ENCODE data around the gene TMEM79.
"Not testable (repeated sequence)": the region's sequence is repeated elsewhere in the genome, so short reads cannot be mapped to it uniquely, and the experiment has no call there.

The TMEM79 gene

DNA sequence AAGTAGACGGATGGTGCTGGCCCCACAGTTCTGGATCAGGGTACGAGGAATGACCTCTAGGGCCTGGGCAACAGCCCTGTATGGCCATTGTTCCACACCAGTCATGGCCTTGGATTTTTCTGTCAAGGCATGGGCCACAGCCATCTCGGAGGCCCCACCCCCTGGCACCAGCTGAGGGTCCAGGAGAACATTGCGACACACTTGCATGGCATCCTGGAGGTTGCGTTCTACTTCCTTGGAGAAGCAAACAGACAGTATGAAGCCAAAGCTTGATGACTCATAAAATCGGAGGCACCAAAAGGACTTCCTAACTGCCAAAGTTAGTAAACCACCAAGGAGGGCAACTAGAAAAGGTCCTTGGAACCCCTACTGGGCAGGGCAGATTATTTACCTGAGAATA is 26.8 kb downstream of the TMEM79 start:
- no peak for DNase-seq

GRCh38 chr1:156316909-156317308 is 32.8 kb downstream of the TMEM79 start:
- DNase-seq, result no peak

- peak in 2 of 6 experiments; percentile 12 to 14 for DNase-seq
These were observed 35.5 kb downstream of the TMEM79 start for GRCh38 chr1:156319664-156320063.

- no peak for DNase-seq
These were observed 36.4 kb downstream of the TMEM79 start for GRCh38 chr1:156320560-156320959.

DNA sequence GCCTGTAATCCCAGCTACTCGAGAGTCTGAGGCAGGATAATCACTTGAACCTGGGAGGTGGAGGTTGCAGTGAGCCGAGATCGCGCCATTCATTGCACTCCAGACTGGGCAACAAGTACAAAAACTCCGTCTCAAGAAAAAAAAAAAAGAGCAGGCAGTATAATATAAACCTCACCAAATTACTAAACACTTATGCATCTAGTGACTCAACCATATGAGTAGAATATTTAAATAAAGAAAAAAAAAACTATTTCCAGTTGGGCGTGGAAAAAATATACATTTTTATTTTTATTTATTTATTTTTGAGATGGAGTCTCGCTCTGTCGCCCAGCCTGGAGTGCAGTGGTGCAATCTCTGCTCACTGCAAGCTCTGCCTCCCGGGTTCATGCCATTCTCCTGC is 39.1 kb downstream of the TMEM79 start:
- DNase-seq, result not testable (repeated sequence)

DNA sequence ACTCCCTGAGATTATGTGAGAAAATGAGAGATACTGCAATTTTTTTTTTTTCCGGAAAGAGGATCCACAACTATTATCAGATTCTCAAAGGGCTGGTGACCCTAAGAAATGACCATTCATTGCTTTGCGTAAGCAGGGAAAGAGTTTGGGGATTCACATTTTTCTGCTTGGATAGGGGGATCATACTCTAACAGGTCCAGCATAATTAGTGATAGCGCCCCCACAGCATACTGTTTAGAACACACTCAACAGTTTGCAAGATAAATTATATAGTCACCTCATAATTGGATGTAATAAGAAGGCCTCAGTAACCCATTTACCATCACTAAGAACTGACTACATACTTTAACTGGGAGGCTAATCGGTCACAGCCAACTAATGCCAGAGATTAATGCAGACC is 52.1 kb downstream of the TMEM79 start:
- DNase-seq, result no peak

DNA sequence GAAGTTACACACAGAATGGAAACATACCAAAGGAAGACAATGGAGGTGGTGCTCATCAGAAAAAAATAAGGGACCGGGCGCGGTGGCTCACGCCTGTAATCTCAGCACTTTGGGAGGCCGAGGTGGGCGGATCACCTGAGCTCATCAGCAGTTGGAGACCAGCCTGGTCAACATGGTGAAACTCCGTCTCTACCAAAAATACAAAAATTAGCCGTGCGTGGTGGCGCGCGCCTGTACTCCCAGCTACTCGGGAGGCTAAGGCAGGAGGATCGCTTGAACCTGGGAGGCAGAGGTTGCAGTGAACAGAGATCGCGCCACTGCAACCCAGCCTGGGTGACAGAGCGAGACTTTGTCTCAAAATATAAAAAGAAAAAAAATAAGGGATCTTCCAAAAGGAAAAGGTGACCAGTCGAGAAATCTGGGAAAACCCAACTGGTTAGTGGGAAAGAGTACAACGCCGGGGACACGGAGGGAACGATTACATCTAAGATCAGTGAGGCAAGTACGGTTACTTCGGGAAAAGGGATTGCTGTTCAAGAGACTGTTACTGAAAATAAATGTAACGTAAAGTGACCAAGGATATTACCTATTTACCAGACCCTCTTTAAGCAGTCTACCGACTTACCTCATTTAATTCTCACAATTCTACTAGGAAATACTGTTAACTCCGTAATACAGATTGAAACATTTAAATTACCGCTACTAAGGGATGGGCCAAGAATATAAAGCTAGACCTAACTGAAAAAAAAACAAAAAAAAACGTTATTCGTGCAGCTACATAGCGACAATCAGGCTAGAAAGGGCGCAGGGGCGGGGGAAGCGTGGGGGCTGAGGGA is 53.1 kb downstream of the TMEM79 start:
- DNase-seq, result no peak

- peak in 1 of 6 experiments; percentile 34 for DNase-seq
These were observed 53.7 kb downstream of the TMEM79 start for GRCh38 chr1:156337888-156338179.

DNA sequence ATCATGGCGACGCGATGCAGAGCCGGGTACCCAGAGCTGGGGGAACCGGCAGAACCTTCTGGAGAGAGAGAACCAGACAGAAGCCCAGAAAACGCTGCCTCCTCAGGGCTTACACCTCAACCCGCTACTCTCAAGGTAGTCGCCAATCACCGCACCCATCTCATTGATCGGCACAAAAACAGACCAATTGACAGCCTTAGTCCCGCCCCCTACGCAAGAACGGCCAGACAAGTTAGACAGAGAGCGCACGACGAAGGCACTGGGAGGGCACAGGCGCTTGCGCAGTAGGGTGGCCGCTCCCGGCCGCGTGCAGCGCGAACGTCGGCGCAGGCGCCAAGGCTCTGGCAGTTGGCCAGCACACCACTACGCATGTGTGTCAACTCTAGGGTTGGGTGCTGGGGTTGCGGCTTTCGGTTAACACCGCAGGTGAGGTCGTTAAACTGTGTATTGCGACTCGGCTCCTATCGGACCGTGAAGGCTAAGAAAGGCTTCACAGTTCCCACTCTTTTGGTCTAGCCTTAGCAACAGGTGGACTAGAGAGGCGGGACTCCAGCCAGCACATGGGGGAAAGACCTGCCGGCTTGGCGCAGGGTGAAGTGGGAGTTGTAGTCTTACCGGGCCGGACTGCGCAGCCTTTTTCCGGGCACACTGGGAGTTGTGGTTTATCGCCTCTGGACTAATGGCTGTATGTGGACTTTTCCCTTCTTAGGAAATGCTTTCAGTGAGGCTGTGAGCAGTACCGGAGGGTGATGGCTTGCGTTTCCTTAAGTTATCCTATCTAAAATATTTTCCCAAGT is 54.3 kb downstream of the TMEM79 start, which contains the start of the genes CCT3 and TSACC:
Gene CCT3 (minus strand): TSS at position 113 of the 797 bp plus-strand sequence. CDS start 108 bp downstream, at position 5.
Gene TSACC (plus strand): TSS at position 347 of the 797 bp plus-strand sequence. CDS start 1,232 bp downstream, outside the sequence.
- peak; percentile 98 to 99 (median 99) for DNase-seq
